ENCODE measurements around the gene SLC9B1.

Gene SLC9B1

DNA sequence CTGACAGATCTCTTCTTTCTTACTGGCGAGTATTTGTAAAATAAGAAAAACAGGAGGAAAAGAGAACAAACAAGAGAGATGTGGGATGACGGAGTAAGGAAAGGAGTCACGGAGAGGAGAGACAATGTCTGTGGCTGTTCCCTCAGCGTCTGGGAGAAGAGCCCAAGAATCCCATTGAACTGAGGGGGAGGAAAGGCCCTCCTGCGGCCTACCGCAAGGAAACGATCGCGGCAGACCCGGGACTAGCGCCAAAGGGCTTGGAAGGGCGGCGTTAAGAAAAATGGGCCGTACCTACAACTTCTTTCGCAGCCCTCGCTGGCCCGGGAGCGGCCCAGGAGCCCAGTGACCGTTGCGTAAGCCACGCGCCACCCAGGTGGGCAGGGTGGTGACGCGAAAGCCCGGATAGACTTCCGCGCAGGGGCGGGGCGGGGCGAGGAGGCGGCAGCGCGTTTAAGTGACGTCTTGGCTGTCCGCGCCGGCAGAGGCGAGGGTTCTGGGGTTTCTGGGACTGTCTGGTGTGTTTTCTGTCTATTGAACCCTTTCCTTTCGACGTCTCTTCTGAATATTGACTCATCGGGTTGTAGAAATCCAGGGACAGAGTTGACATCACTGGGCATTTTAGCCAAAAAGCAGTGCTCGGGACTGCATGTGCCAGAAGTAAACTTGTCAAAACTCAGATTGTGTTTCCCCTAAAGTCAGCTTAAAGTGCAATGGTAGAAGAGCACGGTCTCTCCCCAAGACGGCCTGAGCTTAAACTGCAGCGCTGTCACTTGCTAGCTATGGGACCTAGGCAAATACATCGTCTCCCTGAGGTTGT, at the start of gene SLC9B1 (continued):
- TF ChIP-seq ZNF654 (tag by site-specific recombination; IDR thresholded peaks at IDR 0.05; ENCODE audit: low read depth) (no peak), ZNF394 (tag by site-specific recombination; IDR thresholded peaks at IDR 0.05; ENCODE audit: borderline replicate concordance) (no peak; the same call in 1 of the 2 replicates), ZNF157 (tag by site-specific recombination; IDR thresholded peaks at IDR 0.05) (no peak), ZNF19 (tag by site-specific recombination; IDR thresholded peaks at IDR 0.05; ENCODE audit: low read depth) (no peak), ZNF501 (tag by site-specific recombination; IDR thresholded peaks at IDR 0.05) (no peak), ZNF433 (tag by site-specific recombination; IDR thresholded peaks at IDR 0.05; ENCODE audit: low read depth) (no peak), GLI2 (tag by site-specific recombination; IDR thresholded peaks at IDR 0.05; ENCODE audit: borderline replicate concordance, low read depth) (no peak), ZBTB48 (tag by site-specific recombination; IDR thresholded peaks at IDR 0.05) (0 out of 2 replicates have a peak, but pooled peaks have one; percentile 35), ZNF768 (tag by site-specific recombination; IDR thresholded peaks at IDR 0.05) (no peak), ZNF221 (tag by site-specific recombination; IDR thresholded peaks at IDR 0.05; ENCODE audit: borderline replicate concordance) (no peak), SALL2 (tag by site-specific recombination; IDR thresholded peaks at IDR 0.05; ENCODE audit: borderline replicate concordance) (no peak), ZNF561 (tag by site-specific recombination; IDR thresholded peaks at IDR 0.05; ENCODE audit: borderline replicate concordance) (peak; percentile 50; the same call in 1 of the 2 replicates), ZNF37A (tag by site-specific recombination; IDR thresholded peaks at IDR 0.05) (no peak), ZNF600 (tag by site-specific recombination; IDR thresholded peaks at IDR 0.05) (no peak), ZNF169 (tag by site-specific recombination; IDR thresholded peaks at IDR 0.05) (no peak), ZNF416 (tag by site-specific recombination; IDR thresholded peaks at IDR 0.05) (no peak), ZBTB1 (tag by site-specific recombination; IDR thresholded peaks at IDR 0.05) (no peak), ZNF10 (tag by site-specific recombination; IDR thresholded peaks at IDR 0.05) (no peak), ZNF248 (tag by site-specific recombination; IDR thresholded peaks at IDR 0.05) (no peak), ZFHX2 (tag by site-specific recombination; conservative IDR thresholded peaks at IDR 0.05) (peak; percentile 56), PRDM1 (tag by site-specific recombination; IDR thresholded peaks at IDR 0.05) (no peak), SETDB1 (IDR thresholded peaks at IDR 0.05; ENCODE audit: insufficient read length, low read length) (no peak), ZNF560 (tag by site-specific recombination; IDR thresholded peaks at IDR 0.05; ENCODE audit: borderline replicate concordance) (no peak), ZNF707 (tag by site-specific recombination; IDR thresholded peaks at IDR 0.05) (no peak)
- TF ChIP-seq, protein P1, sequence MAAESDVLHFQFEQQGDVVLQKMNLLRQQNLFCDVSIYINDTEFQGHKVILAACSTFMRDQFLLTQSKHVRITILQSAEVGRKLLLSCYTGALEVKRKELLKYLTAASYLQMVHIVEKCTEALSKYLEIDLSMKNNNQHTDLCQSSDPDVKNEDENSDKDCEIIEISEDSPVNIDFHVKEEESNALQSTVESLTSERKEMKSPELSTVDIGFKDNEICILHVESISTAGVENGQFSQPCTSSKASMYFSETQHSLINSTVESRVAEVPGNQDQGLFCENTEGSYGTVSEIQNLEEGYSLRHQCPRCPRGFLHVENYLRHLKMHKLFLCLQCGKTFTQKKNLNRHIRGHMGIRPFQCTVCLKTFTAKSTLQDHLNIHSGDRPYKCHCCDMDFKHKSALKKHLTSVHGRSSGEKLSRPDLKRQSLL (tag by site-specific recombination; IDR thresholded peaks at IDR 0.05) = no peak
- TF ChIP-seq, protein P2, sequence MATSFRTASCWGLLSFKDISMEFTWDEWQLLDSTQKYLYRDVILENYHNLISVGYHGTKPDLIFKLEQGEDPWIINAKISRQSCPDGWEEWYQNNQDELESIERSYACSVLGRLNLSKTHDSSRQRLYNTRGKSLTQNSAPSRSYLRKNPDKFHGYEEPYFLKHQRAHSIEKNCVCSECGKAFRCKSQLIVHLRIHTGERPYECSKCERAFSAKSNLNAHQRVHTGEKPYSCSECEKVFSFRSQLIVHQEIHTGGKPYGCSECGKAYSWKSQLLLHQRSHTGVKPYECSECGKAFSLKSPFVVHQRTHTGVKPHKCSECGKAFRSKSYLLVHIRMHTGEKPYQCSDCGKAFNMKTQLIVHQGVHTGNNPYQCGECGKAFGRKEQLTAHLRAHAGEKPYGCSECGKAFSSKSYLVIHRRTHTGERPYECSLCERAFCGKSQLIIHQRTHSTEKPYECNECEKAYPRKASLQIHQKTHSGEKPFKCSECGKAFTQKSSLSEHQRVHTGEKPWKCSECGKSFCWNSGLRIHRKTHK (tag by site-specific recombination; IDR thresholded peaks at IDR 0.05) = no peak
- TF ChIP-seq, protein P3, sequence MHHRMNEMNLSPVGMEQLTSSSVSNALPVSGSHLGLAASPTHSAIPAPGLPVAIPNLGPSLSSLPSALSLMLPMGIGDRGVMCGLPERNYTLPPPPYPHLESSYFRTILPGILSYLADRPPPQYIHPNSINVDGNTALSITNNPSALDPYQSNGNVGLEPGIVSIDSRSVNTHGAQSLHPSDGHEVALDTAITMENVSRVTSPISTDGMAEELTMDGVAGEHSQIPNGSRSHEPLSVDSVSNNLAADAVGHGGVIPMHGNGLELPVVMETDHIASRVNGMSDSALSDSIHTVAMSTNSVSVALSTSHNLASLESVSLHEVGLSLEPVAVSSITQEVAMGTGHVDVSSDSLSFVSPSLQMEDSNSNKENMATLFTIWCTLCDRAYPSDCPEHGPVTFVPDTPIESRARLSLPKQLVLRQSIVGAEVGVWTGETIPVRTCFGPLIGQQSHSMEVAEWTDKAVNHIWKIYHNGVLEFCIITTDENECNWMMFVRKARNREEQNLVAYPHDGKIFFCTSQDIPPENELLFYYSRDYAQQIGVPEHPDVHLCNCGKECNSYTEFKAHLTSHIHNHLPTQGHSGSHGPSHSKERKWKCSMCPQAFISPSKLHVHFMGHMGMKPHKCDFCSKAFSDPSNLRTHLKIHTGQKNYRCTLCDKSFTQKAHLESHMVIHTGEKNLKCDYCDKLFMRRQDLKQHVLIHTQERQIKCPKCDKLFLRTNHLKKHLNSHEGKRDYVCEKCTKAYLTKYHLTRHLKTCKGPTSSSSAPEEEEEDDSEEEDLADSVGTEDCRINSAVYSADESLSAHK (tag by site-specific recombination; IDR thresholded peaks at IDR 0.05) = no peak
- TF ChIP-seq, protein P4, sequence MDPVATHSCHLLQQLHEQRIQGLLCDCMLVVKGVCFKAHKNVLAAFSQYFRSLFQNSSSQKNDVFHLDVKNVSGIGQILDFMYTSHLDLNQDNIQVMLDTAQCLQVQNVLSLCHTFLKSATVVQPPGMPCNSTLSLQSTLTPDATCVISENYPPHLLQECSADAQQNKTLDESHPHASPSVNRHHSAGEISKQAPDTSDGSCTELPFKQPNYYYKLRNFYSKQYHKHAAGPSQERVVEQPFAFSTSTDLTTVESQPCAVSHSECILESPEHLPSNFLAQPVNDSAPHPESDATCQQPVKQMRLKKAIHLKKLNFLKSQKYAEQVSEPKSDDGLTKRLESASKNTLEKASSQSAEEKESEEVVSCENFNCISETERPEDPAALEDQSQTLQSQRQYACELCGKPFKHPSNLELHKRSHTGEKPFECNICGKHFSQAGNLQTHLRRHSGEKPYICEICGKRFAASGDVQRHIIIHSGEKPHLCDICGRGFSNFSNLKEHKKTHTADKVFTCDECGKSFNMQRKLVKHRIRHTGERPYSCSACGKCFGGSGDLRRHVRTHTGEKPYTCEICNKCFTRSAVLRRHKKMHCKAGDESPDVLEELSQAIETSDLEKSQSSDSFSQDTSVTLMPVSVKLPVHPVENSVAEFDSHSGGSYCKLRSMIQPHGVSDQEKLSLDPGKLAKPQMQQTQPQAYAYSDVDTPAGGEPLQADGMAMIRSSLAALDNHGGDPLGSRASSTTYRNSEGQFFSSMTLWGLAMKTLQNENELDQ (tag by site-specific recombination; IDR thresholded peaks at IDR 0.05; ENCODE audit: low read depth) = no peak

Data from HEK293 (cell line).